ENCODE results near the gene TUBGCP5.

Gene TUBGCP5

DNA sequence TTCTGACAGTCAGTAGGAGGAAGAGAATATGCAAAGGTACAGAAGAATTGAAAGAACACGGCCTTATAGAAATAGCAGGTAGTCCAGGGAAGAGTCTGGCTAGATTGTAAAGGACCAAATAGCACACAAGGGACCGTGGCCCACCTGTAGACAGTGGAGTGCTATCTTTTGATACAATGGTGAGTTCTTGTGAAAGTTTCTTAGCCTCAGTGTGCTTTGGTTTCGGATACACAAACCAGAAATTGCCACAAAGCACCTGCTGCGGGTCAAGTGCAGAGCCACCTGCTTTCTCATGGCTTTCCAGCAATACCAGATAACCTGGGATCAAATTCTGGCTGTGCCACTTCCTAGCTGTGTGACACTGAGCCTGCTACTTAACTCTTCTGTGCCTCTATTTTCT lies 36.6 kb upstream of the TUBGCP5 start:
- Histone ChIP-seq H4K20me1 (ENCODE audit: insufficient read depth) (no peaks in the 10 kb centered on the region), H3K4me3 (IDR thresholded peaks at IDR 0.05; ENCODE audit: insufficient read depth, low read depth, low read length) (no peak overlapping the region), H3K4me1 (ENCODE audit: low read depth, poor library complexity, severe bottlenecking) (peaks cover 17% of the 10 kb centered on the region), H3K9ac (no peak overlapping the region), H3K4me2 (peak overlapping the region; percentile 13; the same call in 1 of the 2 replicates), H2AFZ (ENCODE audit: low read depth) (no peak overlapping the region), H3K27ac (no peak overlapping the region), H3K27me3 (ENCODE audit: insufficient read depth, low read depth) (no peaks in the 10 kb centered on the region), H3K79me2 (ENCODE audit: insufficient read depth, low read depth) (no peaks in the 10 kb centered on the region), H3K36me3 (ENCODE audit: insufficient read depth) (no peaks in the 10 kb centered on the region)
- TF ChIP-seq, protein P1, sequence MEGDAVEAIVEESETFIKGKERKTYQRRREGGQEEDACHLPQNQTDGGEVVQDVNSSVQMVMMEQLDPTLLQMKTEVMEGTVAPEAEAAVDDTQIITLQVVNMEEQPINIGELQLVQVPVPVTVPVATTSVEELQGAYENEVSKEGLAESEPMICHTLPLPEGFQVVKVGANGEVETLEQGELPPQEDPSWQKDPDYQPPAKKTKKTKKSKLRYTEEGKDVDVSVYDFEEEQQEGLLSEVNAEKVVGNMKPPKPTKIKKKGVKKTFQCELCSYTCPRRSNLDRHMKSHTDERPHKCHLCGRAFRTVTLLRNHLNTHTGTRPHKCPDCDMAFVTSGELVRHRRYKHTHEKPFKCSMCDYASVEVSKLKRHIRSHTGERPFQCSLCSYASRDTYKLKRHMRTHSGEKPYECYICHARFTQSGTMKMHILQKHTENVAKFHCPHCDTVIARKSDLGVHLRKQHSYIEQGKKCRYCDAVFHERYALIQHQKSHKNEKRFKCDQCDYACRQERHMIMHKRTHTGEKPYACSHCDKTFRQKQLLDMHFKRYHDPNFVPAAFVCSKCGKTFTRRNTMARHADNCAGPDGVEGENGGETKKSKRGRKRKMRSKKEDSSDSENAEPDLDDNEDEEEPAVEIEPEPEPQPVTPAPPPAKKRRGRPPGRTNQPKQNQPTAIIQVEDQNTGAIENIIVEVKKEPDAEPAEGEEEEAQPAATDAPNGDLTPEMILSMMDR (conservative IDR thresholded peaks at IDR 0.05; ENCODE audit: low read depth, low read length): no peak

DNA sequence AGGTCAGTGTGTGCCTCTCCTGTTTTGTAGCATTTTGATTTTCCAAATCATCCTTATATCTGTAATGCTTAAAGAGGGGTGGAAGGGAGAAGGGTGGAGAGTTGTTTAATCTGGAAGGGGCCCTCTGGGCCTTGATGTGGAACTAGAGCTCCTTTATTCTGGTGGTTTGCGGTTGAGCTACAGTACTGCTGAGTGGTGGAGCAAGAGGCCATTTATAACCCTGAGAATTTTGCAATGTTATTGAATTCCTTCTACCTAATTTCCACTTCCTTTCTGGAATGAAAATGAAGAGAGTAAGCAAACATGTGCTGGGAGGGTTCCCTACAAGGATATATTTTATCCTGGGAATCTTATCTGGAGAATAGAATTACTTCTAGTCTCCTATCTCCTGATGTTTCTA lies 35.3 kb upstream of the TUBGCP5 start:
- peak overlapping the region; percentile 57; the same call in 1 of the 2 replicates for H3K4me2 ChIP-seq
- TF ChIP-seq, protein P1 (conservative IDR thresholded peaks at IDR 0.05; ENCODE audit: low read depth, low read length): no peak
- no peak overlapping the region for H3K27ac ChIP-seq
- no peak overlapping the region for H2AFZ ChIP-seq (ENCODE audit: low read depth)
- H3K36me3 ChIP-seq (ENCODE audit: insufficient read depth): no peaks in the 10 kb centered on the region
- H3K4me1 ChIP-seq (ENCODE audit: low read depth, poor library complexity, severe bottlenecking): peaks cover 17% of the 10 kb centered on the region
- H3K27me3 ChIP-seq (ENCODE audit: insufficient read depth, low read depth): no peaks in the 10 kb centered on the region
- no peak overlapping the region for H3K9ac ChIP-seq
- H3K79me2 ChIP-seq (ENCODE audit: insufficient read depth, low read depth): no peaks in the 10 kb centered on the region
- H3K4me3 ChIP-seq (IDR thresholded peaks at IDR 0.05; ENCODE audit: insufficient read depth, low read depth, low read length): no peak overlapping the region
- H4K20me1 ChIP-seq (ENCODE audit: insufficient read depth): no peaks in the 10 kb centered on the region

GRCh38 chr15:23073890-23074646 lies 34.7 kb upstream of the TUBGCP5 start:
- Histone ChIP-seq H4K20me1 (ENCODE audit: insufficient read depth) (no peaks in the 10 kb centered on the region), H3K79me2 (ENCODE audit: insufficient read depth, low read depth) (no peaks in the 10 kb centered on the region), H3K9ac (no peak overlapping the region), H3K36me3 (ENCODE audit: insufficient read depth) (no peaks in the 10 kb centered on the region), H3K4me3 (IDR thresholded peaks at IDR 0.05; ENCODE audit: insufficient read depth, low read depth, low read length) (no peak overlapping the region), H3K27ac (no peak overlapping the region), H3K4me1 (ENCODE audit: low read depth, poor library complexity, severe bottlenecking) (peaks cover 17% of the 10 kb centered on the region), H3K4me2 (peak overlapping the region; percentile 57), H3K27me3 (ENCODE audit: insufficient read depth, low read depth) (no peaks in the 10 kb centered on the region), H2AFZ (ENCODE audit: low read depth) (no peak overlapping the region)
- TF ChIP-seq, protein P1 (conservative IDR thresholded peaks at IDR 0.05; ENCODE audit: low read depth, low read length): no peak

DNA sequence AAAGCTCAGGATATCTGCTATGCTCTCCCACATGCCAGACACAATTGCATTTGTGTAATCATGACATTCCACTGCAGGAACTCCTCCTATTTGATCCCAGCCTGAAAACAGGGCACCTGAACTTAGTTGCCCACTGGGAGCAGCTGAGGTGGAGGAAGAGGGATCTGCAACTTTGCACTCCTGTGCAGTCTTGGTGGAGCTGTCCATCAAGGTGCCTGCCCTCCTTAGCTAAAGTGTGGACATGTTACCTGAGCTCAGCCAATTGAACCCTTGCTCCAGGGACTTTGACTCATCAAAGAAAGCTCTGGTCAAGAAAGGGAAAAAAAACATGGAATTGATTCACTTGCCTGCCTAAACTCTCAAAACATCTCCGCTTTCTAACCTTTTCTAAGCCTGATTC lies 33.3 kb upstream of the TUBGCP5 start:
- Histone ChIP-seq H3K36me3 (ENCODE audit: insufficient read depth) (no peaks in the 10 kb centered on the region), H3K79me2 (ENCODE audit: insufficient read depth, low read depth) (no peaks in the 10 kb centered on the region), H3K4me2 (no peak overlapping the region), H3K4me3 (IDR thresholded peaks at IDR 0.05; ENCODE audit: insufficient read depth, low read depth, low read length) (no peak overlapping the region), H3K4me1 (ENCODE audit: low read depth, poor library complexity, severe bottlenecking) (peaks cover 17% of the 10 kb centered on the region), H3K27me3 (ENCODE audit: insufficient read depth, low read depth) (no peaks in the 10 kb centered on the region), H2AFZ (ENCODE audit: low read depth) (no peak overlapping the region), H3K9ac (no peak overlapping the region), H4K20me1 (ENCODE audit: insufficient read depth) (no peaks in the 10 kb centered on the region), H3K27ac (no peak overlapping the region)
- TF ChIP-seq, protein P1 (conservative IDR thresholded peaks at IDR 0.05; ENCODE audit: low read depth, low read length): no peak

Data from KMS-11 (cell line).